Neuronal stem cell (in vitro differentiated cells): ENCODE data around the gene OVCH1.

Experiments
- DNase-seq: peaks from one replicate; pipeline ENCODE4 v3.0.0-alpha.2; 2013; ENCODE audit warnings: low spot score
- H2AFZ ChIP-seq: one replicate; pipeline ENCODE4 v1.6.1; 2013; ENCODE audit warnings: mild to moderate bottlenecking, low read length, inconsistent platforms
- H2AK5ac ChIP-seq: 2 replicates; pipeline ENCODE4 v1.6.1; 2013; ENCODE audit warnings: low read depth, mild to moderate bottlenecking, inconsistent platforms, low read length, moderate library complexity, mixed read lengths
- H2BK120ac ChIP-seq: 2 replicates; pipeline ENCODE4 v1.6.1; 2013; ENCODE audit warnings: low read depth, mild to moderate bottlenecking, inconsistent platforms, low read length, moderate library complexity, mixed read lengths
- H2BK12ac ChIP-seq: one replicate; pipeline ENCODE4 v1.6.1; 2013; ENCODE audit warnings: low read length, inconsistent platforms
- H2BK15ac ChIP-seq: 2 replicates; pipeline ENCODE4 v1.6.1; 2013; ENCODE audit warnings: mild to moderate bottlenecking, low read length, inconsistent platforms, mixed read lengths
- H2BK5ac ChIP-seq: one replicate; pipeline ENCODE4 v1.6.1; 2013; ENCODE audit warnings: inconsistent platforms, mild to moderate bottlenecking, low read length, moderate library complexity
- H3K14ac ChIP-seq: one replicate; pipeline ENCODE4 v1.6.1; 2013; ENCODE audit warnings: low read length, inconsistent platforms
- H3K18ac ChIP-seq: 2 replicates; pipeline ENCODE4 v1.6.1; 2013; ENCODE audit warnings: low read length, inconsistent platforms
- H3K23ac ChIP-seq: 2 replicates; pipeline ENCODE4 v1.6.1; 2013; ENCODE audit warnings: low read depth, mild to moderate bottlenecking, mixed read lengths, low read length, inconsistent platforms; ENCODE audit not compliant: poor library complexity
- H3K27ac ChIP-seq: replicated peaks from 3 replicates; pipeline ENCODE4 v1.5.1; 2013; ENCODE audit warnings: low read length, inconsistent platforms
- H3K27me3 ChIP-seq, 3 experiments: 2 replicates each; pipeline ENCODE4 v1.6.1; 2013; ENCODE audit warnings: low read length in 3 of 3, mild to moderate bottlenecking in 2 of 3, inconsistent platforms in 1 of 3, low read depth in 1 of 3, mixed read lengths in 1 of 3, moderate library complexity in 1 of 3; ENCODE audit not compliant: control insufficient read depth in 3 of 3, insufficient read depth in 3 of 3
- H3K36me3 ChIP-seq, 2 donors: replicated peaks in 1 of 2; 2 replicates each; pipeline ENCODE4 v1.6.1; 2013; ENCODE audit warnings: low read length in 2 of 2; ENCODE audit not compliant: control insufficient read depth in 2 of 2, insufficient read depth in 2 of 2
- H3K4ac ChIP-seq: 2 replicates; pipeline ENCODE4 v1.6.1; 2013; ENCODE audit warnings: inconsistent platforms, mild to moderate bottlenecking, low read length, moderate library complexity
- H3K4me1 ChIP-seq, 2 donors: 1 replicate in 1 of 2; 2 replicates in 1 of 2; pipeline ENCODE4 v1.6.1; 2013; ENCODE audit warnings: low read length in 2 of 2, low read depth in 1 of 2; ENCODE audit not compliant: control insufficient read depth in 2 of 2, insufficient read depth in 1 of 2
- H3K4me2 ChIP-seq: one replicate; pipeline ENCODE4 v1.6.1; 2013; ENCODE audit warnings: mild to moderate bottlenecking, low read length, inconsistent platforms; ENCODE audit not compliant: insufficient read depth, poor library complexity, severe bottlenecking
- H3K4me3 ChIP-seq, 2 donors: 2 replicates each; pipeline ENCODE4 v1.5.1; 2013; ENCODE audit warnings: low read length in 2 of 2, mild to moderate bottlenecking in 2 of 2, inconsistent platforms in 1 of 2, moderate library complexity in 1 of 2
- H3K79me1 ChIP-seq: one replicate; pipeline ENCODE4 v1.6.1; 2013; ENCODE audit warnings: low read depth, mild to moderate bottlenecking, inconsistent platforms, low read length, moderate library complexity
- H3K9ac ChIP-seq: one replicate; pipeline ENCODE4 v1.6.1; 2013; ENCODE audit warnings: mild to moderate bottlenecking, low read depth, low read length, inconsistent platforms; ENCODE audit not compliant: poor library complexity
- H3K9me3 ChIP-seq, 2 donors: replicated peaks in 1 of 2; 2 replicates each; pipeline versions ENCODE3 to v1.6.1; 2013; ENCODE audit warnings: low read length in 2 of 2, mild to moderate bottlenecking in 2 of 2, inconsistent platforms in 1 of 2, low read depth in 1 of 2, mixed read lengths in 1 of 2, moderate library complexity in 1 of 2; ENCODE audit not compliant: control insufficient read depth in 2 of 2, insufficient read depth in 1 of 2
- H4K8ac ChIP-seq: one replicate; pipeline ENCODE4 v1.6.1; 2013; ENCODE audit warnings: low read depth, mild to moderate bottlenecking, inconsistent platforms, low read length, moderate library complexity
- H4K91ac ChIP-seq: one replicate; pipeline ENCODE4 v1.6.1; 2013; ENCODE audit warnings: low read length, low read depth, mild to moderate bottlenecking, inconsistent platforms; ENCODE audit not compliant: poor library complexity
- WGBS, 2 donors: extraction: QIAGEN DNeasy Blood & Tissue Kit; methylation state at CpG; one replicate each; pipeline ENCODE4 v1.1.7; 2013; ENCODE audit warnings: missing lambda C conversion rate in 2 of 2, mixed read lengths in 1 of 2; ENCODE audit not compliant: insufficient read length in 2 of 2, insufficient replicate concordance in 1 of 2; ENCODE audit errors: extremely low coverage in 2 of 2; 5-methylcytosine and 5-hydroxymethylcytosine counted together

OVCH1 gene

DNA sequence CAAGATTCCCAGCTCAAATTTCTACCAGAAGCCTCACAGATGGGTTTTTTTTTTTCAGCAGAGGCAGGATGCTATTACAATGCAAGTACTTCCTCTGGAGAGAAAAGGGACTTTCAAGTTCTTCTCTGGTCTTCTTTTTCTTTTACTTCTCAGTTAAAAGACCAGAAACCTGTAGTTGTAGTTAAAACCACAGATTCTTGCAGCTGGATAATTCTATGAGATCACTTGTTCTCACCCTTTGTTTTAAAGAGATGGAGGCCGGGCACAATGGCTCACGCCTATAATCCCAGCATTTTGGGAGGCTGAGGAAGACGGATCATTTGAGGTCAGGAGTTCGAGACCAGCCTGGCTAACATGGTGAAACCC, 47.6 kb upstream of the OVCH1 start:
- DNase-seq, result no peak
- no peaks in the 10 kb centered on the region for H3K4me1 ChIP-seq
- no peak overlapping the region for H3K18ac ChIP-seq
- no peaks in the 10 kb centered on the region for H3K79me1 ChIP-seq
- no peak overlapping the region for H3K4ac ChIP-seq
- H3K9ac ChIP-seq, result no peak overlapping the region
- H3K4me3 ChIP-seq, result no peak overlapping the region
- no peak overlapping the region for H2BK15ac ChIP-seq
- no peak overlapping the region for H2BK120ac ChIP-seq
- H3K4me2 ChIP-seq, result no peak overlapping the region
- H2AFZ ChIP-seq, result no peak overlapping the region
- H2AK5ac ChIP-seq, result no peak overlapping the region
- H3K14ac ChIP-seq, result no peak overlapping the region
- H2BK5ac ChIP-seq, result no peak overlapping the region
- no peak overlapping the region for H2BK12ac ChIP-seq
- H4K8ac ChIP-seq, result no peak overlapping the region
- no peaks in the 10 kb centered on the region for H3K9me3 ChIP-seq
- no peak overlapping the region for H3K23ac ChIP-seq
- no peak overlapping the region for H3K27ac ChIP-seq
- H4K91ac ChIP-seq, result no peak overlapping the region
- H3K27me3 ChIP-seq, result no peaks in the 10 kb centered on the region
- H3K36me3 ChIP-seq, result peaks cover 0 to 3% of the 10 kb centered on the region in 2 donors
- WGBS, 2 donors, result no CpG with 5 or more reads among the region's 4 CpGs

DNA sequence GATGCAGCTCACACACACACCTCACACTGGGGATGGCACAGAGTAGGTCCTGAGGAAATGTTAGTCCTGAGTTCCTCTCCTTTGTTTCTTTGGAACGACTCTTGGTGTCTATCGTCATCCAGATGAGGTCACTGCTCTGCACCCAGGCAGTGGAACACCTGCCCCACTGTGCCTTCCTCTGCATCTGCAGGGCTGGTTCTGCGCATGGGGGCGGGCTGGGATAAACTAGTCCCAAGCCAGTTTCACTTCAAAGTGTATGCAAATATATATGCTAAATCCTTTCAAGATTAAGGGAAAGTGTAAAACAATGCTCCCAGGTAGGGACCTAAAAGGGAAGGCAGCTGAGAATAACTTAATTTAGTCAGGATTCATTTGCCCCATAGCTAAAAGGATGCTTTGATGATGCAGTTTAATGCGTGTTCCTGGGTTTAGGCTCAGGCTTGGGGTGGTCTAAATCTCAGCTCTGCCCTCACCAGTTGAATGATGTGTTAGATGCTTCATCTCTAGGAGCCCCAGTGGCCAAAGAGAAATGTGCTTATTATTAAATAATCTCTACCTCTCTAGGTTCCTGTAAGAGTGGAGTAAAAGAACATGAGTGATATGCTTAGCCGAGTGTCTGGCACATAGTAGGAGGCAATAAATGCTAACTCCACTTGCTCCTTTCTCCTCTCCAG, 47.1 kb upstream of the OVCH1 start:
- Histone ChIP-seq H4K91ac (no peak overlapping the region), H3K27me3 (no peaks in the 10 kb centered on the region), H2BK5ac (no peak overlapping the region), H2AFZ (no peak overlapping the region), H3K23ac (no peak overlapping the region), H2BK120ac (no peak overlapping the region), H3K14ac (no peak overlapping the region), H3K4me1 (no peaks in the 10 kb centered on the region), H3K18ac (no peak overlapping the region), H3K79me1 (no peaks in the 10 kb centered on the region), H3K27ac (no peak overlapping the region), H3K9me3 (no peaks in the 10 kb centered on the region), H2BK15ac (no peak overlapping the region), H3K36me3 (peaks cover 0 to 3% of the 10 kb centered on the region in 2 donors), H4K8ac (no peak overlapping the region), H3K4ac (no peak overlapping the region), H3K4me3 (peak overlapping the region in 1 of 2 donors; percentile 44), H2BK12ac (no peak overlapping the region), H2AK5ac (no peak overlapping the region), H3K4me2 (no peak overlapping the region), H3K9ac (no peak overlapping the region)
- WGBS, 2 donors, result no CpG with 5 or more reads among the region's 6 CpGs
- no peak for DNase-seq

DNA sequence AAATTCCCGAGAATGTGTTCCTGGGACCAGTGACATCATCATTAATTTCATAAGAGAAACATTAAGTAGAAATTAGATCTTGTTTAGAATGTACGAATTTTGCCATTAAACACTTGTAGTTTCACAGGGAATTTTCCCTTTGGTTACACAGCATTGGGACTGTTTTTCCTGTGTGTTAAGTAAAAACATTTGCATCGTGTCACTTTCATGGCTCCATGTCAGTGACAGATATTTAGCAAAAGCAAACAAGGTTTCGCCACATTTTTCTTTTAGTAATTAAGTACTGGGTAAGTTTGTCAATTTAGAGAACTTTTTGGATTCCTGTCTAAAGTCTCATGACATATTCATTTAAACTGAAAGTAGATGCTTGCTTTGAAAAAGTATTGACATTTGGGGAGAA, 45.5 kb upstream of the OVCH1 start:
- no peak overlapping the region for H4K8ac ChIP-seq
- no peak overlapping the region for H3K4me3 ChIP-seq
- no peak overlapping the region for H3K27ac ChIP-seq
- H3K4me2 ChIP-seq, result no peak overlapping the region
- H3K23ac ChIP-seq, result no peak overlapping the region
- no peak overlapping the region for H2BK120ac ChIP-seq
- no CpG with 5 or more reads among the region's 4 CpGs for WGBS, 2 donors
- no peaks in the 10 kb centered on the region for H3K79me1 ChIP-seq
- no peaks in the 10 kb centered on the region for H3K9me3 ChIP-seq
- H2AK5ac ChIP-seq, result no peak overlapping the region
- H2BK12ac ChIP-seq, result no peak overlapping the region
- peaks cover 0 to 3% of the 10 kb centered on the region in 2 donors for H3K36me3 ChIP-seq
- no peak overlapping the region for H3K18ac ChIP-seq
- H4K91ac ChIP-seq, result no peak overlapping the region
- H3K4me1 ChIP-seq, result no peaks in the 10 kb centered on the region
- no peak overlapping the region for H2BK15ac ChIP-seq
- H3K27me3 ChIP-seq, result no peaks in the 10 kb centered on the region
- no peak overlapping the region for H3K14ac ChIP-seq
- no peak overlapping the region for H2AFZ ChIP-seq
- H3K4ac ChIP-seq, result no peak overlapping the region
- no peak overlapping the region for H3K9ac ChIP-seq
- no peak for DNase-seq
- H2BK5ac ChIP-seq, result no peak overlapping the region

DNA sequence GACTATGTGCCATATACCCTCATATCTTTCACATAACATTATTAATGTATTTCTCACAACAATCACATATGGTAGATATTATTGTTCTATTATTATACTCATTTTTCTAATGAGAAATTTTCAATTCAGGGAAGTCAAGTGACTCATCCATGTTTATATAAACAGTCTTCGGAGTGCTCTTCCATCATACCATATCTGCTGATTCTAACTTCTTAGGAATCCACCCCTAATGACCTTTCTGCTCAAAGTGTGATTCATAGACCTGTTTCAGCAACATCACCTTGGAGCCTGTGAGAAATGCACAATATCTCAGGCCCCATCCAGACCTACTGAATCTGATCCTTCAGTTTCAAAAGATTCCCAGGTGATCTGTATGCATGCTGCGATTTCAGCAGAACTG, 39.8 kb upstream of the OVCH1 start:
- Histone ChIP-seq H3K4me2 (no peak overlapping the region), H4K8ac (no peak overlapping the region), H3K27ac (no peak overlapping the region), H3K23ac (no peak overlapping the region), H3K79me1 (no peaks in the 10 kb centered on the region), H3K4me3 (no peak overlapping the region), H3K18ac (no peak overlapping the region), H3K9ac (no peak overlapping the region), H2BK12ac (no peak overlapping the region), H2BK15ac (no peak overlapping the region), H3K4me1 (peaks cover 0 to 3% of the 10 kb centered on the region in 2 donors), H2AK5ac (no peak overlapping the region), H4K91ac (no peak overlapping the region), H2BK5ac (no peak overlapping the region), H3K14ac (no peak overlapping the region), H2AFZ (no peak overlapping the region), H3K9me3 (no peaks in the 10 kb centered on the region), H2BK120ac (no peak overlapping the region), H3K36me3 (peaks cover 0 to 4% of the 10 kb centered on the region in 2 donors), H3K4ac (no peak overlapping the region), H3K27me3 (no peaks in the 10 kb centered on the region)
- no CpG with 5 or more reads among the region's 2 CpGs for WGBS, 2 donors
- no peak for DNase-seq
